Lower lobe of right lung (tissue), 2 donors: Measurements from ENCODE around the gene RPL10A. TPM values are rescaled to one million over a fixed set of nuclear protein-coding genes. Genes with fewer than 3 reads are reported as not detected.
A peak's percentile ranks its signal among the peaks of the same experiment; 100 is the strongest.

Experiments used
- ATAC-seq, 2 donors: fragments of 200-7000 bp; cut with Tn5 transposase; one replicate each; pipeline ENCODE4 v1.9.1; 2020 to 2022; ENCODE audit warnings: mild to moderate bottlenecking in 2 of 2, moderate library complexity in 2 of 2
- DNase-seq: peaks from one replicate; pipeline ENCODE4 v3.0.0-alpha.2; 2020
- H3K27ac ChIP-seq: fragments of 200-600 bp; one replicate; pipeline ENCODE4 v1.8.0; 2022
- H3K27me3 ChIP-seq: fragments of 200-600 bp; one replicate; pipeline ENCODE4 v1.8.0; 2022; ENCODE audit warnings: low read depth
- H3K36me3 ChIP-seq: fragments of 200-600 bp; one replicate; pipeline ENCODE4 v1.8.0; 2022; ENCODE audit warnings: mild to moderate bottlenecking
- H3K4me1 ChIP-seq: fragments of 200-600 bp; one replicate; pipeline ENCODE4 v1.8.0; 2022
- H3K4me3 ChIP-seq: fragments of 200-600 bp; one replicate; pipeline ENCODE4 v1.8.0; 2022; ENCODE audit warnings: mild to moderate bottlenecking
- H3K9me3 ChIP-seq: fragments of 200-600 bp; one replicate; pipeline ENCODE4 v1.8.0; 2022
- intact Hi-C: fragments of 100-400 bp; cut with DNase I; formaldehyde crosslinking; loops from one replicate; pipeline ENCODE4 v1.11.0; 2022
- total RNA-seq: library from RNA; stranded (reverse); fragmentation: NEBNext Ultra II Directional; extraction: Animal tissue kit (Norgen Biotek cat#: 25700); gene quantifications from one replicate; pipeline ENCODE4 v1.2.1, GENCODE V29; 2021
- TF ChIP-seq, protein P1 (sequence below): fragments of 200-600 bp; IDR thresholded peaks from one replicate; pipeline ENCODE4 v1.8.0; 2022; ENCODE audit warnings: antibody characterized with exemption, mild to moderate bottlenecking
- donor health status: DM: no; HTN: yes; CAD: no; lungs with severe emphysema.

Gene RPL10A
- total RNA-seq, 1 donor from 2014 or later: 1,025 TPM

DNA sequence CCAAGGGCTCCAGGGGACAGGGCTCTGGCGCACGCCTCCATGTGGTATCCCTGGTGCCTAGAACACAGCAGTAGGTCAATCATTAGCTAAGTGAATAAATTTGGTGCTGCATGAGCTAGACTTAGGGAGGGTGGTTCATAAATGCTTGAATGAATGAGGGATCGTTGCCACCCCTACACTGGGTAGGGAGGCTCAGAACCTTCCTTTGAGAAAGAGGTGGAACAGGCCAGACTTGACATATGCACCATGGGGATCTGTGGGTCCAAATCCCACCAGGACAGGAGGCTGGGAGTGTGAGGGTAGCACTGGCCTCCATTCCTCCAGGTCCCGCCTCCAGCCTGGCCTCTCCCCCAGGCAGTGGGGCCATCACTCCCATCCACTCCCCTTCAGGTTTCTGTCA lies 14.9 kb downstream of the RPL10A start:
- peaks cover 36% of the 10 kb centered on the region for H3K4me1 ChIP-seq
- intact Hi-C loops: no loop called here

DNA sequence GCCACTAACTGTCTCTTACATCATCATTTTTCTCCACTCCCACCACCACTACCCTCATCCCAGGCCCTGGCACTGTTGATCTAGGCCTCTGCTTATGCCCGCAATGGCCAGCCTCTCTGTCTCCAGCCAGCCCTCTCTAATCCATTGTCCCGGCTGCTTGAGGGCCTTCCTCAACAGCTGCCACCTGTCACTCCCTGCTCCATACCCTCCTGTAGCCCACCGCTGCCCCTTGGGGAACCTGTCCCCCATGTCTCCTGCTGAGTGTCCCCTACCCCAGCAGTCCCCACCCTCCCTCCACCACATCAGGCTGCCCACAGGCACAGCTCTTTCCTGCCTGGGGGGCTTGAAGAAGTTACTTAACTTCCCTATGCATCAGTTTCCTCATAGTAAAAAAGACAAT lies 15.3 kb downstream of the RPL10A start:
- Histone ChIP-seq H3K27ac (no peak overlapping the region), H3K36me3 (peaks cover 34% of the 10 kb centered on the region), H3K4me1 (peaks cover 40% of the 10 kb centered on the region), H3K27me3 (no peaks in the 10 kb centered on the region), H3K4me3 (no peak overlapping the region), H3K9me3 (no peaks in the 10 kb centered on the region)
- TF ChIP-seq, protein P1, sequence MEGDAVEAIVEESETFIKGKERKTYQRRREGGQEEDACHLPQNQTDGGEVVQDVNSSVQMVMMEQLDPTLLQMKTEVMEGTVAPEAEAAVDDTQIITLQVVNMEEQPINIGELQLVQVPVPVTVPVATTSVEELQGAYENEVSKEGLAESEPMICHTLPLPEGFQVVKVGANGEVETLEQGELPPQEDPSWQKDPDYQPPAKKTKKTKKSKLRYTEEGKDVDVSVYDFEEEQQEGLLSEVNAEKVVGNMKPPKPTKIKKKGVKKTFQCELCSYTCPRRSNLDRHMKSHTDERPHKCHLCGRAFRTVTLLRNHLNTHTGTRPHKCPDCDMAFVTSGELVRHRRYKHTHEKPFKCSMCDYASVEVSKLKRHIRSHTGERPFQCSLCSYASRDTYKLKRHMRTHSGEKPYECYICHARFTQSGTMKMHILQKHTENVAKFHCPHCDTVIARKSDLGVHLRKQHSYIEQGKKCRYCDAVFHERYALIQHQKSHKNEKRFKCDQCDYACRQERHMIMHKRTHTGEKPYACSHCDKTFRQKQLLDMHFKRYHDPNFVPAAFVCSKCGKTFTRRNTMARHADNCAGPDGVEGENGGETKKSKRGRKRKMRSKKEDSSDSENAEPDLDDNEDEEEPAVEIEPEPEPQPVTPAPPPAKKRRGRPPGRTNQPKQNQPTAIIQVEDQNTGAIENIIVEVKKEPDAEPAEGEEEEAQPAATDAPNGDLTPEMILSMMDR: no peak
- ATAC-seq (no peak), DNase-seq (no peak)
- intact Hi-C loops: no loop called here

More for the DNA sequence above, 14.9 kb downstream of the RPL10A start:
- Histone ChIP-seq H3K36me3 (peaks cover 38% of the 10 kb centered on the region), H3K27ac (no peak overlapping the region), H3K4me3 (no peak overlapping the region), H3K27me3 (no peaks in the 10 kb centered on the region), H3K9me3 (no peaks in the 10 kb centered on the region)
- TF ChIP-seq, protein P1: no peak
- ATAC-seq: no peak
- no peak for DNase-seq

DNA sequence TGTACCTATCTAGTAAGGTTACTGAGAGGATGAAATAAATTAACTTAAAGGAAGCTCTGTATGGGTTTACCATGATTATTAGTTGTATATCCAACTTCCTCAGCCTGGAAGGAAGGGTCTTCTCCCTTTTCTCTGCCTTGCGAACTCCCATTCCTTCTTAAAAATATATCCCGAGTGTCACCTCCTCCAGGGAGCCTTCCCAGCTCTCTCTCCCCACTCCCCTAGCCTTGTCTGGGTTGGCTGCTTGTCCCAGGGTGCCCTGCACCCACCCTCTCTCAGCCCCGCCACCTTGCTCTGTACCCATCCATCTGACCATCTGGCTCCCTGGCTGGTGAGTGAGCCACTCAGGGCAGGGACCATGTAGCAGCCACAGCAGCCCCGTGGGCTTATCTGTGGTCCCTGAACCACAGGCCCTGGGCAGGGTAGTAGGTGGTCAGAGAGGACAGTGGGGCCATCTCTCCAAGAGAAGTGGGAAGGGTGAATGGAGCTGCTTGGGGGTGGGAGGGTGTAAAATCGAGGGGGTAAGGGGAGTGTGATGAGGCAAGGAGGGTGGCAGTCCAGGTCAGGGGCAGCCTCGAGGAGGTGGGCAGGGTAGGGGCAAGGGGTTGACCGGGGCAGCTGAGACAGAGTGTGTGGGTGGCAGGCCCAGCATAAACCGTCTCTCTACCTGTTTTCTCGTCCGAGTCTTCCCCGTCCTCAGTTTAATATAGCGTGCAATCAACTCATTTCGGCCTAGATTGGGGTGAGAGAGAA lies 15.9 kb downstream of the RPL10A start:
- Histone ChIP-seq H3K36me3 (peaks cover 30% of the 10 kb centered on the region), H3K4me3 (no peak overlapping the region), H3K27ac (no peak overlapping the region), H3K27me3 (no peaks in the 10 kb centered on the region), H3K9me3 (no peaks in the 10 kb centered on the region), H3K4me1 (peaks cover 46% of the 10 kb centered on the region)
- DNase-seq (no peak), ATAC-seq (no peak)
- TF ChIP-seq, protein P1: no peak
- intact Hi-C loops: no loop called here

DNA sequence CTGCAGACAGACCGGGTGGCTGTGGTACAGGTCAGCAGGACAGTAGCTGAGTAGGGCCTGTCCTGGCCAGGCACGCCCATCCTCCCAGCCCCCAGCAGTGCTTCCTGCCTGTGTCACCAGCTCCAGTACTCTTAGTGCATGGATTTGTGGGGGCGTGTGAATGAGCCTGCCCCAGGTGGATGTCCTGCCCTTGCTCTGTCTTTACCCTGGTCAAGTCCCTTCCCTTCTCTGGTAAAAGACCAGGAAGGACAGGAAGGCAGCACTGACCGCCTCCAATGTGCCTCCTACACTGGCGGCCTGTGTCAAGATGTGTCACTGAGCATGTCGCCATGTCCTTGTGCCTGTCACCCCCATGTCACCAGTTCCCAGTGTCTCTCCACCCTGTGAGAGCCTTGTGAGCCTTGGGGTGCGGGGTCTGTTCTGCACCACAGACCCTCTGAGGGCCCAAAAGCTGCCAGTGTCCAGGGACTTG lies 16.8 kb downstream of the RPL10A start:
- intact Hi-C loops: no loop called here
- peak in 1 of 2 donors; percentile 0 for ATAC-seq
- H3K27ac ChIP-seq: peak overlapping the region; percentile 86
- TF ChIP-seq, protein P1: no peak
- no peak for DNase-seq
- H3K9me3 ChIP-seq: no peaks in the 10 kb centered on the region
- H3K27me3 ChIP-seq: no peaks in the 10 kb centered on the region
- no peak overlapping the region for H3K4me3 ChIP-seq
- H3K4me1 ChIP-seq: peaks cover 54% of the 10 kb centered on the region
- H3K36me3 ChIP-seq: peaks cover 23% of the 10 kb centered on the region

DNA sequence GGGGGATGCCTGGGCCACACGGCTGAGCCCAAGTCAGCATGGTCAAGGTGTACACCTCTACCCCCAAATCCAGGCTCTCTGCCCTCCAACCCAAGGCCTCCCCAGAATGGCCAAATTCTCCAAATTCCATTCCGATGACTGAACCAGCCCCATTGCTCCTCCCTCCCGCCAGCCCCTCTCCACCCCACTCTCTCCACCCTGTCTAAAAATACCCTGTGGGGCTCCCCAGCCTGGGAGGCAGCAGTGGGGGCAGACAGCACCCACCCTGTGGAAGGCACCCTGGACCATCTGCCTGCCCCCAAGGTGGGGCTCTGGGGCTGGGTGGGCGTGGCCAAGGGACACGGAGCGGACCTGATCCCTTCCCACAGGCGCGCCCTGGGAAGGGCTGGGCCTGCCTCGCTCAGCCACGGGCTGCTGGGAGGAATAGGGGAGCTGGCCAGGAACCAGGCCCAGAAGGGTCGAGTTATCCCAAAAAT lies 17.2 kb downstream of the RPL10A start:
- DNase-seq: no peak
- Histone ChIP-seq H3K4me3 (peak overlapping the region; percentile 19), H3K27me3 (no peaks in the 10 kb centered on the region), H3K27ac (peak overlapping the region; percentile 86), H3K9me3 (no peaks in the 10 kb centered on the region), H3K4me1 (peaks cover 59% of the 10 kb centered on the region), H3K36me3 (peaks cover 19% of the 10 kb centered on the region)
- ATAC-seq: peak; percentile 71 to 75
- intact Hi-C loops: no loop called here
- TF ChIP-seq, protein P1: no peak
